Mucosa of stomach (tissue), 1 donor: ENCODE data around the gene WDR70.

Experiments
- H3K27me3 ChIP-seq: one replicate; pipeline ENCODE4 v1.7.0; 2013; ENCODE audit warnings: mild to moderate bottlenecking, low read length; ENCODE audit not compliant: control insufficient read depth, insufficient read depth
- H3K36me3 ChIP-seq: one replicate; pipeline ENCODE4 v1.7.0; 2013; ENCODE audit warnings: low read length; ENCODE audit not compliant: control insufficient read depth, insufficient read depth
- H3K4me1 ChIP-seq: one replicate; pipeline ENCODE4 v1.7.0; 2013; ENCODE audit warnings: mild to moderate bottlenecking, low read length; ENCODE audit not compliant: control insufficient read depth, insufficient read depth
- H3K4me3 ChIP-seq: one replicate; pipeline ENCODE4 v1.7.0; 2013; ENCODE audit warnings: low read length
- H3K9ac ChIP-seq: one replicate; pipeline ENCODE4 v1.7.0; 2013; ENCODE audit warnings: mild to moderate bottlenecking, low read length, moderate library complexity
- H3K9me3 ChIP-seq: one replicate; pipeline ENCODE4 v1.7.0; 2013; ENCODE audit warnings: mild to moderate bottlenecking, low read length, moderate library complexity; ENCODE audit not compliant: control insufficient read depth
- donor health status: Pancreatic carcinoma.

WDR70 gene

GRCh38 chr5:37532976-37533740 lies 154.0 kb downstream of the WDR70 start:
- Histone ChIP-seq H3K36me3 (no peaks in the 10 kb centered on the region), H3K9me3 (no peaks in the 10 kb centered on the region), H3K4me3 (no peak overlapping the region), H3K4me1 (no peaks in the 10 kb centered on the region), H3K27me3 (no peaks in the 10 kb centered on the region), H3K9ac (no peak overlapping the region)

- Histone ChIP-seq H3K36me3 (no peaks in the 10 kb centered on the region), H3K27me3 (no peaks in the 10 kb centered on the region), H3K4me3 (no peak overlapping the region), H3K9me3 (no peaks in the 10 kb centered on the region), H3K4me1 (no peaks in the 10 kb centered on the region), H3K9ac (no peak overlapping the region)
These were observed 154.7 kb downstream of the WDR70 start for GRCh38 chr5:37533851-37534250.

GRCh38 chr5:37539459-37539858 lies 160.3 kb downstream of the WDR70 start:
- no peaks in the 10 kb centered on the region for H3K9me3 ChIP-seq
- H3K9ac ChIP-seq: no peak overlapping the region
- no peaks in the 10 kb centered on the region for H3K36me3 ChIP-seq
- H3K4me1 ChIP-seq: no peaks in the 10 kb centered on the region
- H3K27me3 ChIP-seq: no peaks in the 10 kb centered on the region
- H3K4me3 ChIP-seq: no peak overlapping the region

- Histone ChIP-seq H3K36me3 (no peaks in the 10 kb centered on the region), H3K4me3 (no peak overlapping the region), H3K9ac (no peak overlapping the region), H3K4me1 (no peaks in the 10 kb centered on the region), H3K9me3 (no peaks in the 10 kb centered on the region), H3K27me3 (no peaks in the 10 kb centered on the region)
These were observed 164.1 kb downstream of the WDR70 start for GRCh38 chr5:37543216-37543615.

- Histone ChIP-seq H3K9me3 (no peaks in the 10 kb centered on the region), H3K27me3 (no peaks in the 10 kb centered on the region), H3K9ac (no peak overlapping the region), H3K36me3 (no peaks in the 10 kb centered on the region), H3K4me3 (no peak overlapping the region), H3K4me1 (peaks cover 12% of the 10 kb centered on the region)
These were observed 170.3 kb downstream of the WDR70 start for GRCh38 chr5:37549411-37549810.

GRCh38 chr5:37552161-37552560 lies 173.0 kb downstream of the WDR70 start:
- Histone ChIP-seq H3K27me3 (no peaks in the 10 kb centered on the region), H3K9me3 (no peaks in the 10 kb centered on the region), H3K36me3 (no peaks in the 10 kb centered on the region)

GRCh38 chr5:37552770-37553719 lies 173.9 kb downstream of the WDR70 start:
- no peak overlapping the region for H3K9ac ChIP-seq

More at GRCh38 chr5:37552161-37552560, 173.0 kb downstream of the WDR70 start:
- H3K9ac ChIP-seq: no peak overlapping the region
- H3K4me3 ChIP-seq: no peak overlapping the region
- H3K4me1 ChIP-seq: peaks cover 12% of the 10 kb centered on the region

GRCh38 chr5:37553720-37554404 lies 174.7 kb downstream of the WDR70 start:
- Histone ChIP-seq H3K4me3 (no peak overlapping the region), H3K9me3 (no peaks in the 10 kb centered on the region), H3K36me3 (no peaks in the 10 kb centered on the region), H3K9ac (no peak overlapping the region), H3K4me1 (peaks cover 12% of the 10 kb centered on the region), H3K27me3 (no peaks in the 10 kb centered on the region)

More at GRCh38 chr5:37552770-37553719, 173.9 kb downstream of the WDR70 start:
- H3K9me3 ChIP-seq: no peaks in the 10 kb centered on the region
- no peaks in the 10 kb centered on the region for H3K27me3 ChIP-seq
- H3K4me1 ChIP-seq: peaks cover 12% of the 10 kb centered on the region
- no peaks in the 10 kb centered on the region for H3K36me3 ChIP-seq
- no peak overlapping the region for H3K4me3 ChIP-seq

GRCh38 chr5:37554405-37554739 lies 175.3 kb downstream of the WDR70 start:
- H3K4me3 ChIP-seq: no peak overlapping the region
- H3K9me3 ChIP-seq: no peaks in the 10 kb centered on the region
- no peaks in the 10 kb centered on the region for H3K27me3 ChIP-seq
- H3K9ac ChIP-seq: no peak overlapping the region
- H3K36me3 ChIP-seq: no peaks in the 10 kb centered on the region
- peaks cover 12% of the 10 kb centered on the region for H3K4me1 ChIP-seq

GRCh38 chr5:37554938-37555337 lies 175.8 kb downstream of the WDR70 start:
- H3K9ac ChIP-seq: no peak overlapping the region
- no peak overlapping the region for H3K4me3 ChIP-seq
- H3K36me3 ChIP-seq: no peaks in the 10 kb centered on the region
- no peaks in the 10 kb centered on the region for H3K27me3 ChIP-seq
- no peaks in the 10 kb centered on the region for H3K9me3 ChIP-seq
- peaks cover 12% of the 10 kb centered on the region for H3K4me1 ChIP-seq

GRCh38 chr5:37557734-37558293 lies 178.7 kb downstream of the WDR70 start:
- Histone ChIP-seq H3K9me3 (no peaks in the 10 kb centered on the region), H3K4me1 (peaks cover 10% of the 10 kb centered on the region), H3K9ac (no peak overlapping the region), H3K36me3 (no peaks in the 10 kb centered on the region), H3K27me3 (no peaks in the 10 kb centered on the region), H3K4me3 (no peak overlapping the region)
